Neural cell (in vitro differentiated cells): ENCODE results near the gene NPRL2. TPM values are rescaled to one million over a fixed set of nuclear protein-coding genes. Genes with fewer than 3 reads are reported as not detected.
A peak's percentile ranks its signal among the peaks of the same experiment; 100 is the strongest.

Experiments used
- H2AFZ ChIP-seq: fragments of 200-600, 300-800 bp; sonication (generic), shearing (Covaris generic); 2 replicates; pipeline ENCODE4 v1.6.0; 2014; ENCODE audit warnings: low read depth, mild to moderate bottlenecking, antibody characterized with exemption, low read length, moderate library complexity
- H3F3A ChIP-seq: fragments of 200-600 bp; shearing (Covaris generic); 2 replicates; pipeline ENCODE4 v1.6.1; 2016; ENCODE audit warnings: mild to moderate bottlenecking, moderate library complexity, mixed read lengths, antibody characterized with exemption, low read length; ENCODE audit not compliant: insufficient read depth, poor library complexity, severe bottlenecking
- H3K27ac ChIP-seq: fragments of 200-600, 300-800 bp; sonication (generic), shearing (Covaris generic); 2 replicates; pipeline ENCODE4 v1.5.1; 2014; ENCODE audit warnings: mild to moderate bottlenecking, low read length, moderate library complexity
- H3K27me3 ChIP-seq: fragments of 300-800, 200-600 bp; sonication (generic), shearing (Covaris generic); 2 replicates; pipeline ENCODE4 v1.6.0; 2014; ENCODE audit warnings: mild to moderate bottlenecking, low read depth, low read length, moderate library complexity; ENCODE audit not compliant: insufficient read depth
- H3K36me3 ChIP-seq: fragments of 300-800, 200-600 bp; sonication (generic), shearing (Covaris generic); 2 replicates; pipeline ENCODE4 v1.5.1; 2014; ENCODE audit warnings: mild to moderate bottlenecking, antibody characterized with exemption, low read length, moderate library complexity; ENCODE audit not compliant: insufficient read depth
- H3K4me2 ChIP-seq: fragments of 300-800, 200-600 bp; sonication (generic), shearing (Covaris generic); 2 replicates; pipeline ENCODE4 v1.6.0; 2014; ENCODE audit warnings: mild to moderate bottlenecking, low read length
- H3K4me3 ChIP-seq: fragments of 300-800, 200-600 bp; sonication (generic), shearing (Covaris generic); 2 replicates; pipeline ENCODE4 v1.5.1; 2014; ENCODE audit warnings: mild to moderate bottlenecking, low read length, moderate library complexity
- H3K79me2 ChIP-seq: fragments of 200-600 bp; shearing (Covaris generic); replicated peaks from 2 replicates; pipeline ENCODE4 v1.6.0; 2014; ENCODE audit warnings: mild to moderate bottlenecking, low read length, moderate library complexity; ENCODE audit not compliant: insufficient read depth
- H3K9ac ChIP-seq: fragments of 300-800, 200-600 bp; sonication (generic), shearing (Covaris generic); 2 replicates; pipeline ENCODE4 v1.6.1; 2016; ENCODE audit warnings: mild to moderate bottlenecking, low read length, mixed read lengths
- H3K9me2 ChIP-seq: fragments of 200-600 bp; shearing (Covaris generic); 2 replicates; pipeline ENCODE4 v1.6.1; 2016; ENCODE audit warnings: mild to moderate bottlenecking, low read length, mixed read lengths; ENCODE audit not compliant: insufficient read depth
- H3K9me3 ChIP-seq: fragments of 200-600, 300-800 bp; sonication (generic), shearing (Covaris generic); 2 replicates; pipeline ENCODE4 v1.6.1; 2016; ENCODE audit warnings: mild to moderate bottlenecking, mixed run types, low read length, moderate library complexity, mixed read lengths
- H4K20me1 ChIP-seq: fragments of 200-600 bp; shearing (Covaris generic); 2 replicates; pipeline ENCODE4 v1.6.1; 2016; ENCODE audit warnings: mild to moderate bottlenecking, mixed run types; ENCODE audit not compliant: insufficient read depth
- EP300 ChIP-seq: fragments of 450-650 bp; conservative IDR thresholded peaks from 2 replicates; pipeline ENCODE4 v1.6.1; 2014; ENCODE audit warnings: antibody characterized with exemption, mild to moderate bottlenecking, moderate library complexity; ENCODE audit not compliant: poor library complexity, severe bottlenecking
- EZH2 ChIP-seq: fragments of 200-600, 300-800 bp; shearing (Covaris generic), sonication (generic); IDR thresholded peaks from 2 replicates; pipeline ENCODE4 v1.6.1; 2014; ENCODE audit warnings: antibody characterized with exemption, low read length, borderline replicate concordance, mild to moderate bottlenecking; ENCODE audit not compliant: insufficient read depth, poor library complexity, severe bottlenecking
- MXI1 ChIP-seq: fragments of 450-650 bp; conservative IDR thresholded peaks from 2 replicates; pipeline ENCODE4 v1.6.1; 2014; ENCODE audit warnings: antibody characterized with exemption, mild to moderate bottlenecking; ENCODE audit not compliant: poor library complexity, severe bottlenecking
- POLR2AphosphoS5 ChIP-seq: IDR thresholded peaks from 2 replicates; pipeline ENCODE4 v1.6.1; 2012
- RAD21 ChIP-seq: fragments of 450-650 bp; conservative IDR thresholded peaks from 2 replicates; pipeline ENCODE4 v1.6.1; 2014; ENCODE audit warnings: antibody characterized with exemption, mild to moderate bottlenecking, moderate library complexity
- REST ChIP-seq: IDR thresholded peaks from 2 replicates; pipeline ENCODE4 v1.6.1; 2012; ENCODE audit warnings: borderline replicate concordance
- SMC3 ChIP-seq: fragments of 450-650 bp; conservative IDR thresholded peaks from 2 replicates; pipeline ENCODE4 v1.6.1; 2014; ENCODE audit warnings: antibody characterized with exemption, mild to moderate bottlenecking, moderate library complexity; ENCODE audit not compliant: poor library complexity
- TAF1 ChIP-seq: IDR thresholded peaks from 2 replicates; pipeline ENCODE4 v1.6.1; 2012; ENCODE audit warnings: low read depth
- polyA plus RNA-seq: library from polyadenylated mRNA; depleted of rRNA; stranded (reverse); fragments of >200 nt; gene quantifications from 2 replicates; pipeline ENCODE4 v1.2.3, GENCODE V29; 2014
- TF ChIP-seq, protein P1 (sequence below): fragments of 450-650 bp; IDR thresholded peaks from 2 replicates; pipeline ENCODE4 v1.5.1; 2014; ENCODE audit warnings: antibody characterized with exemption, mild to moderate bottlenecking, moderate library complexity; ENCODE audit not compliant: poor library complexity, severe bottlenecking

Gene NPRL2
- polyA plus RNA-seq, 1 donor from 2014 or later = 118 TPM

- H4K20me1 ChIP-seq = peaks cover 5% of the 10 kb centered on the region
- H3K9me3 ChIP-seq = no peaks in the 10 kb centered on the region
- H3K4me2 ChIP-seq = peak overlapping the region; percentile 71
- H3K9ac ChIP-seq = peak overlapping the region; percentile 76
- no peaks in the 10 kb centered on the region for H3K9me2 ChIP-seq
- H3K36me3 ChIP-seq = no peaks in the 10 kb centered on the region
- no peaks in the 10 kb centered on the region for H3K27me3 ChIP-seq
- H3K4me3 ChIP-seq = peak overlapping the region; percentile 77
- H3K27ac ChIP-seq = peak overlapping the region; percentile 86
- H3F3A ChIP-seq = no peaks in the 10 kb centered on the region
- TF ChIP-seq EP300 (no peak), POLR2AphosphoS5 (no peak), REST (no peak), SMC3 (no peak)
- TF ChIP-seq, protein P1, sequence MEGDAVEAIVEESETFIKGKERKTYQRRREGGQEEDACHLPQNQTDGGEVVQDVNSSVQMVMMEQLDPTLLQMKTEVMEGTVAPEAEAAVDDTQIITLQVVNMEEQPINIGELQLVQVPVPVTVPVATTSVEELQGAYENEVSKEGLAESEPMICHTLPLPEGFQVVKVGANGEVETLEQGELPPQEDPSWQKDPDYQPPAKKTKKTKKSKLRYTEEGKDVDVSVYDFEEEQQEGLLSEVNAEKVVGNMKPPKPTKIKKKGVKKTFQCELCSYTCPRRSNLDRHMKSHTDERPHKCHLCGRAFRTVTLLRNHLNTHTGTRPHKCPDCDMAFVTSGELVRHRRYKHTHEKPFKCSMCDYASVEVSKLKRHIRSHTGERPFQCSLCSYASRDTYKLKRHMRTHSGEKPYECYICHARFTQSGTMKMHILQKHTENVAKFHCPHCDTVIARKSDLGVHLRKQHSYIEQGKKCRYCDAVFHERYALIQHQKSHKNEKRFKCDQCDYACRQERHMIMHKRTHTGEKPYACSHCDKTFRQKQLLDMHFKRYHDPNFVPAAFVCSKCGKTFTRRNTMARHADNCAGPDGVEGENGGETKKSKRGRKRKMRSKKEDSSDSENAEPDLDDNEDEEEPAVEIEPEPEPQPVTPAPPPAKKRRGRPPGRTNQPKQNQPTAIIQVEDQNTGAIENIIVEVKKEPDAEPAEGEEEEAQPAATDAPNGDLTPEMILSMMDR = no peak
- H2AFZ ChIP-seq = no peak overlapping the region
- H3K79me2 ChIP-seq = peaks cover 15% of the 10 kb centered on the region
Observed at GRCh38 chr3:50351323-50351697, 735 bp upstream of the NPRL2 start.

DNA sequence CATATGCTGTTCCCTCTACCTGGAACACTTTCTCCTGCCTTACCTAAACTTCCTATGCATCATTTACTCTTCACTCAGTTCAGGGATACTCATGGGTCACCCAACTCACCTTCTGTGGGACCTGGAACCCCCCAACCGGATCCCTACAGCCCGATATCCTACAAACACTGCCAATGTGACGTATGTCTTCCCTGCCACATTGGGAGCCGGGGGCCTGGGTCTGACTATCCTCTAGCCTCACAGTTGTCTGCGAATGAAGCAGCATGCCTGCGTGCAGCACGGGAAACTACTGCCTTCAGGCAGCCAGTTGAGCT is 405 bp downstream of the NPRL2 start:
- Histone ChIP-seq H3K4me2 (peak overlapping the region; percentile 94), H4K20me1 (no peaks in the 10 kb centered on the region), H3K27ac (peak overlapping the region; percentile 86), H3K9ac (peak overlapping the region; percentile 76), H3K27me3 (peaks cover 6% of the 10 kb centered on the region), H3K9me2 (no peaks in the 10 kb centered on the region), H3K4me3 (peak overlapping the region; percentile 77), H2AFZ (peak overlapping the region; percentile 57), H3K36me3 (no peaks in the 10 kb centered on the region), H3F3A (no peaks in the 10 kb centered on the region), H3K9me3 (no peaks in the 10 kb centered on the region), H3K79me2 (peaks cover 7% of the 10 kb centered on the region)
- no peak for TF ChIP-seq TAF1
- TF ChIP-seq, protein P1 = no peak
- TF ChIP-seq POLR2AphosphoS5 = no peak
- TF ChIP-seq EP300 = no peak
- no peak for TF ChIP-seq EZH2
- TF ChIP-seq REST = no peak
- TF ChIP-seq MXI1 = no peak
- TF ChIP-seq RAD21 = no peak
- no peak for TF ChIP-seq SMC3
